ENCODE results near the gene LRRC8A.

Gene LRRC8A

DNA sequence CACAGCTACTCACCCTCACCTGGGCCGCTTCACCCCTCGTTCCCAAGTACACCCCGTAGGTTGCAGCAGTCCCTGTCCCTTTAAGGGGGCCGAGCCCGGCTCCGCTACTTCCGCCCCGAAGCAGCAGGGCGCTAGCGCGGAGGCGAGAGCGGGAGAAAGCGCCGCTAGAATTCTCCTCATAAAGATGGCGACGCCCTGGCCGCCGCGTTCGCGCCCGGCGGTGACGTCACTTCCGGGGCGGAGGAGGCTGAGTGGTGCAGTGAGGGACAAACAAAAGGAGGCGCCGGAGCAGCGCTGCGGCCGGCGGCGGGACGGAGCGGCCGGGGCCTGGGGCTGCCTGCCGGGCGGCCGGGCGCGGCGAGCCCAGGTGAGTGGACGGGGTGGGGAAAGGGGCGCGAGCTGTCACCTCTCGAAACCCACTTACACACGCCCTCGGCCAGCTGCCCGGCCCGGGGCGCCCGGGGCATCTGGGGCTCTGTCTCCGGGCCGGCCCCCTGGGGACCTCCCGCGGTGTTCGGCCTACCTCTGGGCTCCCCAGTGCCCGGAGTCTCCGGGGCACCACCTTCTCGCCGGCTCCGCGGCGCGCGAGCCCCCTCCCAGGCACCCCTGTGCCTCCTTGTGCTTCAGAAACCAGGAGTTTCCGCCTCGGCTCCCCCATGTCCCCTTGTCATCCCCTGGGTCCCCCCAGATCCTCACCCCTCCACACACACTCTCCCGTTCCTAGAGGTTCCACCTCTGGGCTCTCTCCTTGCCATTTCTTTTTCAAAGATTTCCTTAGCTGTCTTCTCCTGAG lies at the start of gene LRRC8A, which contains the start of gene KYAT1:
Gene LRRC8A, plus strand, starts transcription at position 250 of the 793 bp plus-strand sequence. CDS start 25,032 bp downstream, outside the sequence.
Gene KYAT1, minus strand, starts transcription at position 67 of the 793 bp plus-strand sequence. CDS start 36,545 bp downstream, outside the sequence.
- TF ChIP-seq, protein P1, sequence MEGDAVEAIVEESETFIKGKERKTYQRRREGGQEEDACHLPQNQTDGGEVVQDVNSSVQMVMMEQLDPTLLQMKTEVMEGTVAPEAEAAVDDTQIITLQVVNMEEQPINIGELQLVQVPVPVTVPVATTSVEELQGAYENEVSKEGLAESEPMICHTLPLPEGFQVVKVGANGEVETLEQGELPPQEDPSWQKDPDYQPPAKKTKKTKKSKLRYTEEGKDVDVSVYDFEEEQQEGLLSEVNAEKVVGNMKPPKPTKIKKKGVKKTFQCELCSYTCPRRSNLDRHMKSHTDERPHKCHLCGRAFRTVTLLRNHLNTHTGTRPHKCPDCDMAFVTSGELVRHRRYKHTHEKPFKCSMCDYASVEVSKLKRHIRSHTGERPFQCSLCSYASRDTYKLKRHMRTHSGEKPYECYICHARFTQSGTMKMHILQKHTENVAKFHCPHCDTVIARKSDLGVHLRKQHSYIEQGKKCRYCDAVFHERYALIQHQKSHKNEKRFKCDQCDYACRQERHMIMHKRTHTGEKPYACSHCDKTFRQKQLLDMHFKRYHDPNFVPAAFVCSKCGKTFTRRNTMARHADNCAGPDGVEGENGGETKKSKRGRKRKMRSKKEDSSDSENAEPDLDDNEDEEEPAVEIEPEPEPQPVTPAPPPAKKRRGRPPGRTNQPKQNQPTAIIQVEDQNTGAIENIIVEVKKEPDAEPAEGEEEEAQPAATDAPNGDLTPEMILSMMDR (IDR thresholded peaks at IDR 0.05), result no peak

DNA sequence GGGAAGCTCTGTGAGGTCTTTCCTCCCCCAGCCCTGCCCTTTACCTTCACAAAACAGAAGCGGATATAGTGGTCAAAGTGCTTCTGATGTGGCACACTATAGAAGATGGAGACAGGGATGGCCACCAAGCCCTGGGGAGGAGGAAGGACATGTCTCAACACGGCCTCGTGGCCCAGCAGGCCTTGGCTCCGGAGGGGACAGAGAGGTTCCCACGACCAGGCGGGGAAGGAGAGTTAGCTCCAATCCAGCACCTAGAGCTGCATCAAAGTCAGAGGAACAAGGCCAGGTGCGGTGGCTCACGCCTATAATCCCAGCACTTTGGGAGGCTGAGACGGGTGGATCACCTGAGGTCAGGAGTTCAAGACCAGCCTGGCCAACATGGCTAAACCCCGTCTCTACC lies 48.2 kb upstream of the LRRC8A start:
- TF ChIP-seq, protein P1 (IDR thresholded peaks at IDR 0.05), result no peak

GRCh38 chr9:128835246-128836210 lies 46.4 kb upstream of the LRRC8A start:
- TF ChIP-seq, protein P1 (IDR thresholded peaks at IDR 0.05), result no peak

- TF ChIP-seq, protein P1 (IDR thresholded peaks at IDR 0.05), result no peak
Observed at GRCh38 chr9:128836509-128837145, 45.3 kb upstream of the LRRC8A start.

- TF ChIP-seq, protein P1 (IDR thresholded peaks at IDR 0.05), result no peak
Observed at GRCh38 chr9:128838338-128838737, 43.6 kb upstream of the LRRC8A start.

DNA sequence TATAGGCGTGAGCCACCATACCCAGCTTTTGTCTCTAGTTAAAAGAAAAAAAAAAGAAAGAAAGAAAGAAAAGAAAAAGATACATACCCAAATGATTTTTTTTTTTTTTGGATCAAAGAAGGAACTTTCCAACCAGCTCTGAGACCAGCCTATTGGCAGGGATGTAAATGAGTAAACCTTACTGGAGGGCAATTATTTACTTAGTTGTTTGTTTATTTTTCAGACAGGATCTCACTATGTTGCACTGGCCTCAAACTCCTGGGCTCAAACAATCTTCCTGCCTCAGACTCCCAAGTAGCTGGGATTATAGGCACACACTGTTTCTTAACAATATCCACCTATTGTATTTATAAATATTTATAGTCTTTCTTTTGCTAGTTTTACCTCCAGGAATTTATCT lies 41.4 kb upstream of the LRRC8A start:
- TF ChIP-seq, protein P1 (IDR thresholded peaks at IDR 0.05), result no peak

Measured in LNCAP (cell line).